Measurements from ENCODE around the gene OGFR.
A peak's percentile ranks its signal among the peaks of the same experiment; 100 is the strongest.

OGFR gene

GRCh38 chr20:62816031-62816883 is 11.6 kb downstream of the OGFR start:
- DNase-seq, result no peak

- no peak for DNase-seq
Observed at GRCh38 chr20:62816884-62817873, 12.5 kb downstream of the OGFR start, which contains the start of gene COL9A3. COL9A3 (plus strand) TSS chr20:62817050; CDS start chr20:62817065, 15 bp downstream.

- no peak for DNase-seq
Observed at GRCh38 chr20:62817975-62818591, 13.4 kb downstream of the OGFR start.

GRCh38 chr20:62818592-62819493 is 14.2 kb downstream of the OGFR start:
- no peak for DNase-seq

GRCh38 chr20:62819494-62820174 is 15.0 kb downstream of the OGFR start:
- no peak for DNase-seq

GRCh38 chr20:62820208-62820961 is 15.8 kb downstream of the OGFR start:
- no peak for DNase-seq

- DNase-seq, result no peak
Observed at GRCh38 chr20:62820962-62821725, 16.5 kb downstream of the OGFR start.

GRCh38 chr20:62821726-62822210 is 17.1 kb downstream of the OGFR start:
- DNase-seq, result no peak

- DNase-seq, result no peak
Observed at GRCh38 chr20:62822239-62822787, 17.7 kb downstream of the OGFR start.

GRCh38 chr20:62822788-62823651 is 18.4 kb downstream of the OGFR start:
- peak; percentile 61 for DNase-seq

- no peak for DNase-seq
Observed at GRCh38 chr20:62823688-62824475, 19.2 kb downstream of the OGFR start.

- DNase-seq, result peak; percentile 52
Observed at GRCh38 chr20:62824476-62825332, 20.1 kb downstream of the OGFR start.

GRCh38 chr20:62825333-62825985 is 20.8 kb downstream of the OGFR start:
- no peak for DNase-seq

GRCh38 chr20:62825986-62826645 is 21.5 kb downstream of the OGFR start:
- DNase-seq, result no peak

- DNase-seq, result no peak
Observed at GRCh38 chr20:62826646-62827310, 22.1 kb downstream of the OGFR start.
